ENCODE data around the gene PDE8A. TPM values are rescaled to one million over a fixed set of nuclear protein-coding genes. Genes with fewer than 3 reads are reported as not detected.

Gene PDE8A
- total and polyA plus RNA-seq, 2 donors (not counting 3 experiments of a cell fraction or from before 2014, with no cell fraction given) = 21.3 to 45.7 TPM

GRCh38 chr15:85157344-85157743, 175.7 kb downstream of the PDE8A start:
- TF ChIP-seq JUN (IDR thresholded peaks at IDR 0.05; ENCODE audit: borderline replicate concordance, insufficient read depth, insufficient read length, low read depth) (no peak), EZH2 (IDR thresholded peaks at IDR 0.05; ENCODE audit: borderline replicate concordance, low read depth, low read length, severe bottlenecking) (no peak), CTCF (IDR thresholded peaks at IDR 0.05; ENCODE audit: extremely low read depth in 1 of 2, insufficient read depth in 1 of 2, low read depth in 1 of 2, low read length in 2 of 2) (no peak), MAX (IDR thresholded peaks at IDR 0.05; ENCODE audit: insufficient read depth, insufficient read length) (no peak), FOS (IDR thresholded peaks at IDR 0.05; ENCODE audit: borderline replicate concordance, insufficient read depth, low read length) (no peak), MYC (IDR thresholded peaks at IDR 0.05; ENCODE audit: low read depth, low read length) (no peak), POLR2AphosphoS5 (IDR thresholded peaks at IDR 0.05; ENCODE audit: insufficient read depth, low read depth, low read length) (no peak), GATA2 (IDR thresholded peaks at IDR 0.05; ENCODE audit: insufficient read depth, insufficient read length, low read depth, low read length) (no peak), POLR2A (IDR thresholded peaks at IDR 0.05; ENCODE audit: low read depth, low read length) (no peak)
- Histone ChIP-seq H3K4me2 (ENCODE audit: insufficient read depth, low read length) (no peak overlapping the region), H2AFZ (ENCODE audit: low read depth, low read length) (no peak overlapping the region), H4K20me1 (replicated peaks; ENCODE audit: control insufficient read depth, extremely low read depth, insufficient read depth, low read length) (no peaks in the 10 kb centered on the region), H3K27ac (ENCODE audit: insufficient read depth, low read depth, low read length) (no peak overlapping the region), H3K4me1 (ENCODE audit: control insufficient read depth, extremely low read depth, insufficient read depth, low read length) (no peaks in the 10 kb centered on the region), H3K27me3 (ENCODE audit: control insufficient read depth in 2 of 2, insufficient read depth in 2 of 2, low read length in 2 of 2) (peaks cover 0 to 1% of the 10 kb centered on the region in 2 experiments), H3K4me3 (replicated peaks in 1 of 3; ENCODE audit: insufficient read depth in 1 of 3, low read depth in 1 of 3, low read length in 3 of 3) (no peak overlapping the region), H3K36me3 (ENCODE audit: control insufficient read depth in 2 of 2, extremely low read depth in 1 of 2, insufficient read depth in 2 of 2, low read length in 2 of 2) (no peaks in the 10 kb centered on the region), H3K9me3 (replicated peaks; ENCODE audit: control insufficient read depth, insufficient read depth, low read length) (no peaks in the 10 kb centered on the region), H3K9me1 (replicated peaks; ENCODE audit: control insufficient read depth, extremely low read depth, insufficient read depth, low read length) (no peaks in the 10 kb centered on the region), H3K79me2 (ENCODE audit: control insufficient read depth, insufficient read depth, low read length) (no peaks in the 10 kb centered on the region), H3K9ac (replicated peaks; ENCODE audit: extremely low read depth, insufficient read depth, low read length) (no peak overlapping the region)
- BruUV-seq (replicated peaks) = no TSS peak
- dilution Hi-C loops (cut with MboI; ENCODE audit: extremely low pct_ligation_motif_present, low sequenced_read_pairs) (no loop called here), intact Hi-C loops (cut with micrococcal nuclease) (no loop called here)
- POLR2A ChIA-PET = no interaction called here
- CTCF ChIA-PET = interaction anchor here (1.7 kb wide), 1 partner anchor 12 kb away, joined by 7 read pairs; no protein-coding TSS in a partner anchor
- no peak for DNase-seq (ENCODE audit: low read depth, low spot score)
- FAIRE-seq = no peak
